Activated CD8-positive, alpha-beta memory T cell treated with anti-CD3 and anti-CD28 coated beads, Interleukin-2, amount 10 ng/mL, durations not matched to agents 7 days and 5 days (primary cell): ENCODE data around the gene CCDC188. TPM values are rescaled to one million over a fixed set of nuclear protein-coding genes. Genes with fewer than 3 reads are reported as not detected.

ENCODE experiments used
- ATAC-seq: fragments of 150-1000 bp; cut with Tn5 transposase; one replicate; pipeline ENCODE4 v1.10.0; 2021; ENCODE audit warnings: moderate library complexity
- CTCF ChIA-PET: fragments of 350-600 bp; sonication (Branson Sonifier 250); formaldehyde crosslinking; loops from one replicate; lab custom pipeline; 2021; ENCODE audit warnings: antibody characterized with exemption; lab: Charles Lee
- DNase-seq: peaks from one replicate; pipeline ENCODE4 v3.0.0-alpha.2; 2020
- H3K27ac Mint-ChIP-seq: one replicate; pipeline ENCODE4 v1.8.0; 2021; ENCODE audit warnings: mild to moderate bottlenecking, mixed read lengths
- H3K27me3 Mint-ChIP-seq: one replicate; pipeline ENCODE4 v1.8.0; 2021; ENCODE audit warnings: mixed read lengths
- H3K36me3 Mint-ChIP-seq: one replicate; pipeline ENCODE4 v1.8.0; 2021; ENCODE audit warnings: mild to moderate bottlenecking, mixed read lengths
- H3K4me1 Mint-ChIP-seq: one replicate; pipeline ENCODE4 v1.8.0; 2021; ENCODE audit warnings: mixed read lengths
- H3K4me3 Mint-ChIP-seq: one replicate; pipeline ENCODE4 v1.8.0; 2021; ENCODE audit warnings: mild to moderate bottlenecking, moderate library complexity, mixed read lengths
- H3K9me3 Mint-ChIP-seq: one replicate; pipeline ENCODE4 v1.8.0; 2022; ENCODE audit warnings: low read depth, mixed read lengths
- total RNA-seq, 2 experiments: library from RNA; stranded (reverse); gene quantifications; one replicate each; pipeline ENCODE4 v1.2.3, GENCODE V29; 2021

The CCDC188 gene
- not detected for total RNA-seq

GRCh38 chr22:20150381-20151275 lies at the start of gene CCDC188:
TSS of gene CCDC188 (minus strand) at chr22:20151055. CDS start at chr22:20150986, 69 bp downstream.
- Mint-ChIP-seq H3K27me3 (no peaks in the 10 kb centered on the region), H3K4me1 (no peaks in the 10 kb centered on the region), H3K36me3 (no peaks in the 10 kb centered on the region), H3K9me3 (no peaks in the 10 kb centered on the region), H3K4me3 (no peak within 1 kb of the TSS), H3K27ac (no peak within 1 kb of the TSS)
- CTCF ChIA-PET: no interaction called here
- no peak for ATAC-seq
- DNase-seq: no peak

GRCh38 chr22:20199906-20200305 lies 49.1 kb upstream of the CCDC188 start:
- no peak for ATAC-seq
- H3K4me3 Mint-ChIP-seq: no peak overlapping the region
- no peaks in the 10 kb centered on the region for H3K36me3 Mint-ChIP-seq
- H3K27me3 Mint-ChIP-seq: no peaks in the 10 kb centered on the region
- H3K27ac Mint-ChIP-seq: no peak overlapping the region
- no peak for DNase-seq
- H3K9me3 Mint-ChIP-seq: no peaks in the 10 kb centered on the region
- no peaks in the 10 kb centered on the region for H3K4me1 Mint-ChIP-seq
- CTCF ChIA-PET: no interaction called here

DNA sequence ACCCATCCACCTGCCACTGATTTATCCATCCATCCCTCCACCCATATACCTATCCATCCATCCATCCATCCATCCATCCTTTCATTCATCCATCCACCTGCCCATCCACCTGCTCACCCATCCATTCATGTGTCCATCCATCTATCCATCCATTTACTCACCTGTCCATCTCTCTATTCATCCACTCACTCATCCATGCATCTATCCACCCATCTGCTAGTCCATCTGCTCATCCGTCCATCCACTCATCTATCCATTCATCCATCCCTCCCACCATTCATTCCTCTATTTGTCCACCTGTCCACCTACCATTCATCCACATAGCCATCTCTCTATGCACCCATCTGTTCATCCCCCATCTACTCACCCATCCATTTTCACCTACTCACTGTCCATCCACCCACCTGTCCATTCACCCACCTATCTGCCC lies 48.6 kb upstream of the CCDC188 start:
- Mint-ChIP-seq H3K27ac (no peak overlapping the region), H3K36me3 (no peaks in the 10 kb centered on the region), H3K4me1 (no peaks in the 10 kb centered on the region), H3K9me3 (no peaks in the 10 kb centered on the region), H3K27me3 (no peaks in the 10 kb centered on the region), H3K4me3 (no peak overlapping the region)
- CTCF ChIA-PET: no interaction called here
- ATAC-seq (no peak), DNase-seq (no peak)

DNA sequence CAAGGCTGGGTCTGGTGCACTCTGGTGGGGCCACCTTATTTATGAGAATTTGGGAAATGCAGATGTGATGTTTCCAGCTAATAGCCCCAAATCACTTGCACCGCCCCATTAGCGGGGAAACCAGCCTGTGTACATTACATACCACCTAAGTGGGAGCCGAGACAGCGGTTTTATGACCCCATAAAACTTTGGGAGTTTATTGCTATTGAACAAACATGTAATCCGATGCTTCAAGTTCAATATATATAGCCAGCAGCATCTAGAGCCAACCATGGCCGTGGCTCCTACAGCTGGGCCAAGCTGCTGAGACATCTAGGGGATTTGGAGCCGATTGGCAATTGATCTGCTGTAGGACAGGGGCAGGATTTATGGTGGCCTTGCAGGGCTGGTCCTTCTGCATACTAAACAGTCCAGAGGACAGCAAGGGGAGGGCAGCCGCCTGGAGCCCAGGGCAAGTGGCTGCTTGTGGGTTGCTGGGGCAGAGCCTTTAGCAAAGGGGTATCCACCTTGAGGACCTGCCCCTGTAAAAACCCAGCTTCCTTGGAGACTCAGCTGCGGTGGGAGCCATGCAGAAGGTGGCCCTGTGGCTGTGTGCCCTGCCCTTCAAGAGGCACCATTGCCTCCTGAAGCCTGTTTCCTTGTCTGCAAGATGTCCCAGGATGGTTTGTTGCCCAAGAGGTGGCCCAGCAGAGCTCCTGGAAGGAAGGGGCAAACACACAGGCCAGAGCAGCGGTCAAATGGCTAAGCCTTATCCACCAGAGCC lies 47.9 kb upstream of the CCDC188 start:
- DNase-seq (no peak), ATAC-seq (no peak)
- CTCF ChIA-PET: interaction anchor here (0.8 kb wide), 1 partner anchor 70 kb away, joined by 3 read pairs; no protein-coding TSS in a partner anchor
- no peak overlapping the region for H3K4me3 Mint-ChIP-seq
- H3K27me3 Mint-ChIP-seq: no peaks in the 10 kb centered on the region
- no peaks in the 10 kb centered on the region for H3K9me3 Mint-ChIP-seq
- H3K27ac Mint-ChIP-seq: no peak overlapping the region
- H3K4me1 Mint-ChIP-seq: no peaks in the 10 kb centered on the region
- H3K36me3 Mint-ChIP-seq: no peaks in the 10 kb centered on the region

DNA sequence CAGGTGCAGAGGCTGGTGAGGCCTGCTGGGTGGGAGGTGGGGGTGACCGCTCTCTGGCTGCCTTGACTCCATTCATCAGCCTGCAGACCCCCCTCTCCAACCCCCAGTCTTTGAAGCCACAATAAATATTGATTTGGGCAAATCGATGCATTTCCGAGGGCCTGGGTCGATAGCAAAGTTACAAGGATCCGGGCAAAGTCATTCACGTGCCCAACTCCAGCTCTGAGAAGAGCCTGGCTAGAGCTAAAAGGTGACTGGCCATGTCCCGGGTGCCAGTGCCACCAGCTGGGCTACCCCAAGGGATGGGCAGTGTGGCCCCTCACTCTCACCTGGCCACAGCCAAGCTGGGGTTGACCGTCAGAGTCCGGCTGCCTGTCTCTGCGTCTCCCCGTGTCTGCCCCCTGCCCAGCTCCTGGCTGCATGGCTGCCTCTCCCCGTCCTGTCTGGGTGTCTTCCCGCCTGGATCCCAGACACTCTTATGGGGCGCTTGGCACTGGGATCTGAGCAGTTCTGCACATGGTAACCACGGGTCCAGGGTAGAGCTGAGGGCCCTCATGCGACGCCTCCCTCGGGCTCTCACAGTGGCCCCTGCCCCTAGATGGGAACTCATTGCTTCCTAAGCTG lies 46.7 kb upstream of the CCDC188 start:
- ATAC-seq: no peak
- Mint-ChIP-seq H3K9me3 (no peaks in the 10 kb centered on the region), H3K4me3 (no peak overlapping the region), H3K27me3 (no peaks in the 10 kb centered on the region), H3K36me3 (no peaks in the 10 kb centered on the region), H3K4me1 (no peaks in the 10 kb centered on the region), H3K27ac (no peak overlapping the region)
- DNase-seq: no peak
- CTCF ChIA-PET: no interaction called here

DNA sequence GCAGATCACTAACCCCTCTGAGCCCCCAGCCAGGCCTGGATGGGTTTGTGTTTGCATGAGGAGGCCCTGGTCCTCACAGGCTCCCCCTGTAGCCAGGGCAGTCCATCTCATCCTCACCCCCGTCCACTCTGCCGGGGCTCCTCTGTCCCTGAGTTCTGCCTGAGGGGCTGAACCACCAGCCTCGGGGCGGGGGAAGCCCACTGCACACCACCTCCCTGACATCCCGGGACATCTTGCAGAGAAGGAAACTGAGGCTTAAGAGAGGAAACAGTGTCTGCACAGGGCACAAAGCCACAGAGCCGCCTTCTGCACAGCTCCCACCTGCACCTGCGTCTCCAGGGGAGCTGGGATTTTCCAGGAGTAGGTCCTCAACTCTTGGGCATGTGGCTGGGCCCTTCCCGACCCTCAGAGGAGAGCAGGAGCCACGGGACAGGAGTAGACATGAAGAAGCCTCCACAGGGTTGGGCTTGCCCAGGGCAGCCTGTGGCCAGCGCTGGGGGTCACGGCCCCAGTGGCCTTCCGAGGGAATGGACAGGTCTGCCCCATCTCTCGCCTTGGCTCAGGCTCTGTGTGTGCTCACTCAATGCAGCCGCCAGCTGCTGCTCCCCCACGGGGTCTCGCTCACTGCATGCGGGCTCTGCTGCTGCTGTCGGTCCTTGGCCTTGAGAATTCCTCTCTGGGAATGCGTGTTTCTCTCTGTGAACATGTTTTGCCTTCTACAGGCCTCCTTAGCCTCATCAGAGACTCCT lies 45.4 kb upstream of the CCDC188 start:
- Mint-ChIP-seq H3K4me1 (no peaks in the 10 kb centered on the region), H3K4me3 (no peak overlapping the region), H3K36me3 (no peaks in the 10 kb centered on the region), H3K27ac (no peak overlapping the region), H3K27me3 (no peaks in the 10 kb centered on the region), H3K9me3 (no peaks in the 10 kb centered on the region)
- CTCF ChIA-PET: interaction anchor here (0.7 to 2.1 kb wide), 2 partner anchors 9 to 40 kb away, joined by 4 to 6 read pairs; no protein-coding TSS in a partner anchor
- DNase-seq (no peak), ATAC-seq (no peak)

- no peak overlapping the region for H3K4me3 Mint-ChIP-seq
- H3K36me3 Mint-ChIP-seq: no peaks in the 10 kb centered on the region
- no peaks in the 10 kb centered on the region for H3K4me1 Mint-ChIP-seq
- DNase-seq: no peak
- CTCF ChIA-PET: interaction anchor here (0.7 to 2.1 kb wide), 2 partner anchors 10 to 38 kb away, joined by 4 to 6 read pairs; no protein-coding TSS in a partner anchor
- H3K27me3 Mint-ChIP-seq: no peaks in the 10 kb centered on the region
- no peak overlapping the region for H3K27ac Mint-ChIP-seq
- ATAC-seq: peak; percentile 48
- H3K9me3 Mint-ChIP-seq: no peaks in the 10 kb centered on the region
These were observed 44.1 kb upstream of the CCDC188 start for GRCh38 chr22:20194681-20195593.

- Mint-ChIP-seq H3K4me1 (no peaks in the 10 kb centered on the region), H3K27me3 (no peaks in the 10 kb centered on the region), H3K9me3 (no peaks in the 10 kb centered on the region), H3K36me3 (no peaks in the 10 kb centered on the region), H3K27ac (no peak overlapping the region), H3K4me3 (no peak overlapping the region)
- CTCF ChIA-PET: interaction anchor here (1.3 to 2.1 kb wide), 2 partner anchors 37 to 90 kb away, joined by 3 to 6 read pairs; no protein-coding TSS in a partner anchor
- DNase-seq (no peak), ATAC-seq (no peak)
These were observed 43.1 kb upstream of the CCDC188 start for GRCh38 chr22:20193761-20194494.

DNA sequence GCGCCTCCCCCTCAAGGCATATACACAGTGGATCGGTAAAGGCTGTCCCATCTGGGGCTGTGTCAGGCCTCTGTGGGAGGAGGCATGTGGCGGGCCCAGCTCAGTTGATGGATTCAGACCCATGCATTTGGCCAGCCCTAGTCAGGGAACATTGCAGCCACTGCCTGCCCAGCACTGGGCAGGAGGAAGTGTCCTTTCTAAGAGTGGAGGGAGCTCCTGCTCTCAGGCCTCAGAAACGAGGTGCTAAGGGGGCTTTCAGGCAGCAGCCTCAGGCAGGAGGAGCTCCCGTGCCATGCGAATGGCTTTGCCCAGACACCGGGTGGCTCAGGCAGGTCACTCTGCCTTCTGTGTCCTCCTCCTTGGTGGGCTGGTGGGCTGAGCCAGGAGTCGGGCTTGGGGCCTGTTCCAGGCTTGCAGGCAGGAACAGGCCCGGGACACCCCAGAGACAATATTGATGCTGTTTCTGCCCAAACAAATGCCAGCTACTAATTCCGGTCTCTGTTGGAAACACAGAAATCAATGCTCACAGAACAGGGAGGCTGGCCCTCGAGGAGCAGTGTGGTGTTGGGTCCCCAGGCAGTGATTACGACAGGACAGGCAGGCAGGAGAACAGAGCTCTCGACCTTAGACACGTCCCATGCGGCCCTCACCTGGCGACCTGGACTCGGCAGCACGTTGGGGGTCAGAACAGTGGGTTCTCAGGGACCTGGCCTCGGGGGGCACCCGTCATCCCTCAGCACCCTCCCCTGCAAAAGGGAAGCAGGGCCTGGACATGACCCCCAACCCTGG lies 42.3 kb upstream of the CCDC188 start:
- Mint-ChIP-seq H3K4me3 (no peak overlapping the region), H3K27ac (no peak overlapping the region), H3K9me3 (no peaks in the 10 kb centered on the region), H3K4me1 (no peaks in the 10 kb centered on the region), H3K36me3 (no peaks in the 10 kb centered on the region), H3K27me3 (no peaks in the 10 kb centered on the region)
- no peak for ATAC-seq
- no peak for DNase-seq
- CTCF ChIA-PET: interaction anchor here (1.0 to 1.3 kb wide), 2 partner anchors 45 to 91 kb away, joined by 3 read pairs; no protein-coding TSS in a partner anchor

DNA sequence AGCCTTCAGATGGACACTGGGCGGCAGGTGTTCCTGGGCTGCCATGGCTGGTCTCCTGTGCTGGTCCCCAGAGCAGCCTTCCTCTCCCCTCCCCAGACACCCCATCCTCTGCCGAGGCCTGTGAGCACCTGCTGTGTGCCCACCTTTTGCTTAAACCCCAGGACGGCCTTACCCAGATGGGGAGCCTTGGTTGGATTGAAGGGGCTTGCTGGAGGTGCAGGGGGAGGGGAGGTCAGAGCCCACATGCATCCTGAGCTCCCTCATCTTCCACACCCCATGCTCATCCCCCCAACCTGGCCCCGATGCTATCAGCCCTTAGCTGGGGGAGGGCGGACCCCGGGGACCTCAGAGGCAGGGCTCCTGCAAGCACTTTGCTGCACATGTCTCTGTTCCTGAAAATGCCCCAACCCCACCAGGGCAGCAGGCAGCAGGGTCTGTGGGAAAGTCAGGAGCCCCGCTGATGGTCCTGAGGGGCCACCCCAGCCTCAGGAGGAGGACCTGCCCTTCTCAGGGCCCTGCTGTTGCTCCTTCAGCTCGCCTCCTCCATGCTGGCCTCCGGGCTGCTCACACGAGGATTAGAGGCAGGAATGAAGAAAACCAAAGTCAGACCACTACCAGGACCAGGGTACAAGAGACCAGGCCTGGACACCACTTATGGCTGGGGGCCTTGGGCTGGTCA lies 41.6 kb upstream of the CCDC188 start:
- Mint-ChIP-seq H3K27me3 (no peaks in the 10 kb centered on the region), H3K4me3 (no peak overlapping the region), H3K9me3 (no peaks in the 10 kb centered on the region), H3K4me1 (no peaks in the 10 kb centered on the region), H3K36me3 (no peaks in the 10 kb centered on the region), H3K27ac (no peak overlapping the region)
- CTCF ChIA-PET: interaction anchor here (1.0 to 1.3 kb wide), 2 partner anchors 46 to 92 kb away, joined by 3 read pairs; no protein-coding TSS in a partner anchor
- ATAC-seq (no peak), DNase-seq (no peak)
